SU-DHL-6 (cell line): ENCODE measurements around the gene TSHZ2.

Experiments
- EZH2phosphoT487 ChIP-seq: fragments of 200-600 bp; sonication (generic), shearing (Covaris generic); conservative IDR thresholded peaks from 2 replicates; pipeline ENCODE4 v1.6.1; 2018; ENCODE audit warnings: mild to moderate bottlenecking, antibody characterized with exemption, low read length, moderate library complexity, mixed read lengths
- TF ChIP-seq, protein P1 (sequence below): fragments of 200-600 bp; sonication (generic); IDR thresholded peaks from one replicate; pipeline ENCODE4 v1.5.1; 2017; ENCODE audit warnings: antibody characterized with exemption, mild to moderate bottlenecking, low read length, moderate library complexity; ENCODE audit not compliant: insufficient read depth, poor library complexity, severe bottlenecking

DNA sequence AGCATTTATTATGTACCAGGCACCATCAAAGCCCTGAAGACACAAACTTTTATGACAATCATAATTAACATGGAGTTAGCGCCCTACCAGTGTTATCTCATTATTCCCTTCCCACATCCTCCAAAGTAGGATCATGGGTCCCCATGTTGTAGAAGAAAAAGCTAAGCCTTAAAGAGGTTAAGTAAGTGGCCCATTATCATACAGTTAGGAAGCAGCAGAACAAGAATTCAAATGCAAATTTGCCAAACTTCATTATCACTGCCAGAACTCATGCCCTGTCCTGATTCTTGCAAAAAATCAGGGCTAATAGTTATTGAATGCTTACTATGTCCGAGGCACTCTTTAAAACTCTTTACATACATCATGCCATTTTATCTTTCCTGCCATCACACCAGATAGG lies 310.9 kb downstream of the TSHZ2 start:
- TF ChIP-seq, protein P1, sequence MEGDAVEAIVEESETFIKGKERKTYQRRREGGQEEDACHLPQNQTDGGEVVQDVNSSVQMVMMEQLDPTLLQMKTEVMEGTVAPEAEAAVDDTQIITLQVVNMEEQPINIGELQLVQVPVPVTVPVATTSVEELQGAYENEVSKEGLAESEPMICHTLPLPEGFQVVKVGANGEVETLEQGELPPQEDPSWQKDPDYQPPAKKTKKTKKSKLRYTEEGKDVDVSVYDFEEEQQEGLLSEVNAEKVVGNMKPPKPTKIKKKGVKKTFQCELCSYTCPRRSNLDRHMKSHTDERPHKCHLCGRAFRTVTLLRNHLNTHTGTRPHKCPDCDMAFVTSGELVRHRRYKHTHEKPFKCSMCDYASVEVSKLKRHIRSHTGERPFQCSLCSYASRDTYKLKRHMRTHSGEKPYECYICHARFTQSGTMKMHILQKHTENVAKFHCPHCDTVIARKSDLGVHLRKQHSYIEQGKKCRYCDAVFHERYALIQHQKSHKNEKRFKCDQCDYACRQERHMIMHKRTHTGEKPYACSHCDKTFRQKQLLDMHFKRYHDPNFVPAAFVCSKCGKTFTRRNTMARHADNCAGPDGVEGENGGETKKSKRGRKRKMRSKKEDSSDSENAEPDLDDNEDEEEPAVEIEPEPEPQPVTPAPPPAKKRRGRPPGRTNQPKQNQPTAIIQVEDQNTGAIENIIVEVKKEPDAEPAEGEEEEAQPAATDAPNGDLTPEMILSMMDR = no peak
- TF ChIP-seq EZH2phosphoT487 = no peak
